Endothelial cell of umbilical vein (primary cell): ENCODE measurements around the gene CPSF7. TPM values are rescaled to one million over a fixed set of nuclear protein-coding genes. Genes with fewer than 3 reads are reported as not detected.

Experiments used
- BruUV-seq: library from RNA; stranded (reverse); fragments of 400-500 nt; replicated peaks from 2 replicates; lab custom pipeline; 2021; lab: Mats Ljungman, UMichigan
- CTCF ChIA-PET: fragments of 300-600, 350-600 bp; sonication (Branson Sonifier 250); formaldehyde crosslinking; loops from one replicate; lab custom pipeline; 2021; ENCODE audit warnings: antibody characterized with exemption, inconsistent platforms; lab: Charles Lee
- POLR2A ChIA-PET: fragments of 300-600, 350-600 bp; sonication (Branson Sonifier 250); formaldehyde crosslinking; loops from one replicate; lab custom pipeline; 2021; ENCODE audit warnings: antibody characterized with exemption, inconsistent platforms; lab: Charles Lee
- DNase-seq: peaks from one replicate; pipeline ENCODE4 v3.0.0-alpha.2; 2011; ENCODE audit warnings: low read depth, low spot score
- FAIRE-seq: peaks from 2 replicates; lab custom pipeline; 2011; peaks lifted over from hg19 to GRCh38; lab: Jason Lieb, UNC
- H2AFZ ChIP-seq: 2 replicates; pipeline ENCODE4 v1.6.0; 2012; ENCODE audit warnings: low read depth, low read length, control low read depth, inconsistent platforms
- H3K27ac ChIP-seq: 2 replicates; pipeline ENCODE4 v1.5.1; 2011; ENCODE audit warnings: low read depth, mild to moderate bottlenecking, control low read depth, low read length, moderate library complexity; ENCODE audit not compliant: insufficient read depth
- H3K27me3 ChIP-seq, 2 experiments: 2 replicates each; pipeline versions ENCODE4 v1.6.0 to v1.6.1; 2011; ENCODE audit warnings: low read length in 2 of 2, mixed read lengths in 1 of 2; ENCODE audit not compliant: control insufficient read depth in 2 of 2, insufficient read depth in 2 of 2
- H3K36me3 ChIP-seq, 2 experiments: 2 replicates in 1 of 2; 3 replicates in 1 of 2; pipeline ENCODE4 v1.5.1; 2011; ENCODE audit warnings: low read length in 2 of 2, mild to moderate bottlenecking in 1 of 2, moderate library complexity in 1 of 2; ENCODE audit not compliant: control insufficient read depth in 2 of 2, insufficient read depth in 2 of 2; ENCODE audit errors: extremely low read depth in 1 of 2
- H3K4me1 ChIP-seq: 3 replicates; pipeline ENCODE4 v1.5.1; 2011; ENCODE audit warnings: mild to moderate bottlenecking, low read length; ENCODE audit not compliant: control insufficient read depth, insufficient read depth; ENCODE audit errors: extremely low read depth
- H3K4me2 ChIP-seq: 2 replicates; pipeline ENCODE4 v1.6.1; 2011; ENCODE audit warnings: low read length, control low read depth, mixed read lengths; ENCODE audit not compliant: insufficient read depth
- H3K4me3 ChIP-seq, 3 experiments: fragments of 200-600 bp in 1 of 3; sonication (generic), shearing (Covaris generic) in 1 of 3; replicated peaks in 1 of 3; 2 replicates each; pipeline ENCODE4 v1.5.1; 2011 to 2016; ENCODE audit warnings: control low read depth in 3 of 3, low read length in 3 of 3, mild to moderate bottlenecking in 2 of 3, inconsistent platforms in 1 of 3, low read depth in 1 of 3, moderate library complexity in 1 of 3; ENCODE audit not compliant: insufficient read depth in 1 of 3
- H3K79me2 ChIP-seq: 2 replicates; pipeline ENCODE4 v1.6.0; 2012; ENCODE audit warnings: low read length, inconsistent platforms; ENCODE audit not compliant: control insufficient read depth, insufficient read depth
- H3K9ac ChIP-seq: replicated peaks from 2 replicates; pipeline ENCODE3; 2011; ENCODE audit warnings: low read length, control low read depth; ENCODE audit not compliant: insufficient read depth; ENCODE audit errors: extremely low read depth
- H3K9me1 ChIP-seq: replicated peaks from 3 replicates; pipeline ENCODE4 v1.6.0; 2011; ENCODE audit warnings: mild to moderate bottlenecking, low read length; ENCODE audit not compliant: control insufficient read depth, insufficient read depth; ENCODE audit errors: extremely low read depth
- H3K9me3 ChIP-seq: replicated peaks from 2 replicates; pipeline ENCODE4 v1.5.1; 2012; ENCODE audit warnings: low read length, inconsistent platforms; ENCODE audit not compliant: control insufficient read depth, insufficient read depth
- H4K20me1 ChIP-seq: replicated peaks from 2 replicates; pipeline ENCODE3; 2011; ENCODE audit warnings: mild to moderate bottlenecking, low read length; ENCODE audit not compliant: control insufficient read depth, insufficient read depth; ENCODE audit errors: extremely low read depth
- CTCF ChIP-seq, 2 donors: IDR thresholded peaks; 1 replicate in 1 of 2; 2 replicates in 1 of 2; pipeline ENCODE4 v1.5.1; 2011; ENCODE audit warnings: low read length in 2 of 2, mild to moderate bottlenecking in 2 of 2, moderate library complexity in 2 of 2, control low read depth in 1 of 2, inconsistent platforms in 1 of 2, low read depth in 1 of 2; ENCODE audit not compliant: insufficient read depth in 1 of 2; ENCODE audit errors: extremely low read depth in 1 of 2
- EZH2 ChIP-seq: IDR thresholded peaks from 2 replicates; pipeline ENCODE4 v1.6.1; 2012; ENCODE audit warnings: borderline replicate concordance, low read depth, mild to moderate bottlenecking, moderate library complexity, low read length, inconsistent platforms; ENCODE audit not compliant: severe bottlenecking
- FOS ChIP-seq: IDR thresholded peaks from 2 replicates; pipeline ENCODE4 v1.6.1; 2011; ENCODE audit warnings: mild to moderate bottlenecking, low read length, moderate library complexity, borderline replicate concordance; ENCODE audit not compliant: insufficient read depth
- GATA2 ChIP-seq: IDR thresholded peaks from 2 replicates; pipeline ENCODE4 v1.7.0; 2011; ENCODE audit warnings: low read depth, mild to moderate bottlenecking, moderate library complexity, mixed read lengths, low read length; ENCODE audit not compliant: insufficient read length, insufficient read depth
- JUN ChIP-seq: IDR thresholded peaks from 2 replicates; pipeline ENCODE4 v1.6.1; 2011; ENCODE audit warnings: borderline replicate concordance, low read depth; ENCODE audit not compliant: insufficient read length, insufficient read depth
- MAX ChIP-seq: IDR thresholded peaks from 2 replicates; pipeline ENCODE4 v1.6.1; 2011; ENCODE audit not compliant: insufficient read depth, insufficient read length
- MYC ChIP-seq: IDR thresholded peaks from one replicate; pipeline ENCODE4 v1.6.1; 2011; ENCODE audit warnings: mild to moderate bottlenecking, low read depth, low read length
- POLR2A ChIP-seq: IDR thresholded peaks from 2 replicates; pipeline ENCODE4 v1.6.1; 2012; ENCODE audit warnings: low read depth, mild to moderate bottlenecking, control low read depth, low read length
- POLR2AphosphoS5 ChIP-seq: IDR thresholded peaks from 2 replicates; pipeline ENCODE4 v1.6.1; 2012; ENCODE audit warnings: low read depth, mild to moderate bottlenecking, control low read depth, low read length, moderate library complexity; ENCODE audit not compliant: insufficient read depth
- dilution Hi-C: fragments of 300-500 bp; cut with MboI; formaldehyde crosslinking; loops from one replicate; pipeline ENCODE4 v1.15.0; 2019; ENCODE audit warnings: low sequenced_read_pairs; ENCODE audit not compliant: extremely low pct_ligation_motif_present
- intact Hi-C: fragments of 100-400 bp; cut with micrococcal nuclease; formaldehyde crosslinking; loops from one replicate; pipeline ENCODE4 v1.10.0; 2022
- polyA plus RNA-seq, 4 experiments: library from polyadenylated mRNA; depleted of rRNA in 3 of 4; stranded (reverse) in 3 of 4; unstranded in 1 of 4; fragments of >200 nt; gene quantifications; 2 replicates each; pipeline versions ENCODE4 v1.2.1 to v1.2.3, GENCODE V29; 2011 to 2012; ENCODE audit warnings: missing spikeins in 1 of 4
- total RNA-seq: library from RNA; stranded (reverse); gene quantifications from 2 replicates; pipeline ENCODE4 v1.2.3, GENCODE V29; 2021

Gene CPSF7
- total and polyA plus RNA-seq, 2 donors (not counting 3 experiments of a cell fraction or from before 2014, with no cell fraction given): 77.0 to 88.4 TPM

- FAIRE-seq (no peak), DNase-seq (no peak)
- Histone ChIP-seq H3K4me1 (no peaks in the 10 kb centered on the region), H3K9me1 (no peaks in the 10 kb centered on the region), H3K9ac (no peak overlapping the region), H3K9me3 (no peaks in the 10 kb centered on the region), H2AFZ (no peak overlapping the region), H3K4me3 (no peak overlapping the region), H3K36me3 (peaks cover 0 to 13% of the 10 kb centered on the region in 2 experiments), H3K79me2 (no peaks in the 10 kb centered on the region), H3K27ac (no peak overlapping the region), H3K27me3 (no peaks in the 10 kb centered on the region), H3K4me2 (no peak overlapping the region), H4K20me1 (no peaks in the 10 kb centered on the region)
- CTCF ChIA-PET: interaction anchor here (0.8 to 1.9 kb wide), 3 partner anchors 17 to 65 kb away, joined by 3 to 6 read pairs (median 4); no protein-coding TSS in a partner anchor
- no TSS peak for BruUV-seq
- TF ChIP-seq POLR2A (no peak), EZH2 (no peak), MAX (no peak), GATA2 (no peak), FOS (no peak), POLR2AphosphoS5 (no peak), CTCF (IDR thresholded peaks at IDR 0.05; ENCODE audit: extremely low read depth in 1 of 2, insufficient read depth in 1 of 2, low read depth in 1 of 2, low read length in 2 of 2) (no peak), JUN (no peak), MYC (no peak)
- intact Hi-C loops (no loop called here), dilution Hi-C loops (no loop called here)
- POLR2A ChIA-PET: no interaction called here
Measured at GRCh38 chr11:61452825-61453224, 23.1 kb upstream of the CPSF7 start.
